NCI-H128 (cell line): ENCODE measurements around the gene NLK.
"Not testable (repeated sequence)": the region's sequence is repeated elsewhere in the genome, so short reads cannot be mapped to it uniquely, and the experiment has no call there.

Source experiments
- DNase-seq: peaks from one replicate; lab custom pipeline; 2025; ENCODE audit not compliant: unreplicated experiment; lab: John Stamatoyannopoulos, UW

The NLK gene

GRCh38 chr17:28071891-28072606 is 29.6 kb downstream of the NLK start:
- DNase-seq, result no peak

DNA sequence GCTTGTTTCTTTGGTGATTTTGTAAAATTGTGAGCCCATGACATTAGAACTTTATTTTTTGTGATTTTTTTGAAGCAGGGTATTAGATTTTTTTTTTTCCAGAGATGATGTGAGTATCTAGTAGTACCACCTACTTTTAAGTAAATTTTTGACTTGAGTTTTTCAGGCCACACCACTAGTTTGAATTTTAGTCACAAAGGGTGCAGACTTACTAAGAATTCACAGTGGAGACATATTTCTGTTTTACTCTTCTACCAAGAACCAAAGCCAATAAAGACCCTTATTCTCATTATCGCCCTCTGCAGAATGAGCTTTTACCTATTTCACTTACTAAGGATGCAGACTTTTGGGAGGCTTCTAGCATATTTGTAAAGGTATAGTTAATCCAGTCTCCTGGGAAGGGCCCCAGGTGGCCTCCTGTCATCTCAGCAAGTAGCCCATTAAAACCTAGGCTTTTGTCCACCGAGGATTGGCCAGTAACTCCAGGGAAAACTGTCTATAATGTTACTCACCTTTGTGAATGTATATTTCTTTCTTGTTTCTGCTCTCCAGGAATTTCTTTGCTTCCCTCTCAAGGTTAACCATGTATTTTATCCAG is 30.6 kb downstream of the NLK start:
- DNase-seq, result no peak

GRCh38 chr17:28074010-28074409 is 31.5 kb downstream of the NLK start:
- no peak for DNase-seq

- DNase-seq, result no peak
Observed at GRCh38 chr17:28076144-28076543, 33.7 kb downstream of the NLK start.

- not testable (repeated sequence) for DNase-seq
Observed at GRCh38 chr17:28077140-28077539, 34.7 kb downstream of the NLK start.

- no peak for DNase-seq
Observed at GRCh38 chr17:28078341-28079229, 36.1 kb downstream of the NLK start.

- DNase-seq, result no peak
Observed at GRCh38 chr17:28081467-28081866, 39.0 kb downstream of the NLK start.

GRCh38 chr17:28085766-28086165 is 43.3 kb downstream of the NLK start:
- no peak for DNase-seq

- DNase-seq, result no peak
Observed at GRCh38 chr17:28086519-28086918, 44.0 kb downstream of the NLK start.

GRCh38 chr17:28087743-28088142 is 45.3 kb downstream of the NLK start:
- DNase-seq, result no peak

DNA sequence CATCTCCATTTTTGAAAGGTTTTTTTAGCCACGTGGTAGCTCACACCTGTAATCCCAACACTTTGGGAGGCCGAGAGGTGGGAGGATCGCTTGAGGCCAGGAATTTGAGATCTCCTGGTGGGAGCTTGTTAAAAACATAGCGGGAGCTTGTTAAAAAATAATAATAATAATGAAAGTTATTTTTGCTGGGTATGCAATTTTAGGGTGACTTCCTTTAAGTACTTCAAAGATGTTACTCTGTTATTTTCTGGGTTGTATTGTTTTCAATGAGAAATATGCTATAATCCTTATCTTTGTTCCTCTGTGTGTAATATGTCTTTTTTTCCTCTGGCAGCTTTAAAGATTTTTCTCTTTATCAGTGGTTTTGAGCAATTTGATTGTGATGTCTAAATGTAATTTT is 48.1 kb downstream of the NLK start:
- no peak for DNase-seq

DNA sequence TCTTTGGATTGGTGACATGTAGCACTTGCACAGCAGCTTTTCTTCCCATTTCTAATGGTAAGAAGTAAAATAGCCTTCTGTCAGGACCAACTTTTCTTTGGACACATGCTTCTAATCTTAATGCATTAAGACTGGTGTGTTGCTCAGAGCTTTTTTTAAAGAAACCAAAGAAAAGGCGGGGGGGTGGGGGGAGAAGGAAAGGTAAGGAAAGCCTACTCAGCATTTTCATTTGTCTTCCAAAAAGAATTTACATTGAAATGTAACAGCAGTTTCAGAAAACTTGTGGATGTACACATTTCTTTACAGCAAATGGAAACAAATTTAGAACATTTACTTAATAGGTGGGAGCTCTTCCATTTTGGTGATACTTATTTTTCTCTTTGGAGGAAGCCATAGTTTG is 49.6 kb downstream of the NLK start:
- no peak for DNase-seq

DNA sequence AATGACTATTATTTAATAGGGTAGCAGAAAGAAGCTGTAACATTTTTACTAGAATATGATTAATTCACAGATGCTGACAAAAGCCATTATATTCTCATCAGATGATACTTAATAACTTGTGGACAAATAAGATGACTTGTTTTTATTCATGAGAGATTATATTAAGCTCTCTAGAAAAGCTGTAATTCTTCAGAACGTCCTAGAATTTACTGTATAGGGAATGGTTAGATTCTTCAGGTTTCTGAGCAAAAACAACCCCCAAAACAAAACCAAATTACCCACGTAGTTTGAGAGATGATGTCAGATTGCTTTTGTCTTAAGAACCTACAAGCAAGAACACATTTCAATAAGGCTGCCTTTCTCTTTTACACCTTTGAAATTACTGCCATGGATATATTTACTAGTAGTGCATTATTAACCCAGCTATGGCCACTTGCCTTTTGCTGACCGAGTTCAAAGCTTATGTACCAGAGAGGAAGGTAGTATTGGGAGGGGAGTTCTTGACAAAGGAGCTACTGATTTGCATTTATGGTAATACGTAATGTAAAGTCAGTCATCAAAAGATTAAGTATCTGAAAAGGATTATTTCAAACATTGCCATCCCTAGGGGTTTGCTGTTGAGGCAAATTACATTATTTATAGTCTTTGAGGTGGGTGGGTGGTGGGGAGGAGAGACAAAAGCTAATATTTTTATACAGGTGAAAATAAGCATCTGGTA is 51.7 kb downstream of the NLK start:
- DNase-seq, result no peak

DNA sequence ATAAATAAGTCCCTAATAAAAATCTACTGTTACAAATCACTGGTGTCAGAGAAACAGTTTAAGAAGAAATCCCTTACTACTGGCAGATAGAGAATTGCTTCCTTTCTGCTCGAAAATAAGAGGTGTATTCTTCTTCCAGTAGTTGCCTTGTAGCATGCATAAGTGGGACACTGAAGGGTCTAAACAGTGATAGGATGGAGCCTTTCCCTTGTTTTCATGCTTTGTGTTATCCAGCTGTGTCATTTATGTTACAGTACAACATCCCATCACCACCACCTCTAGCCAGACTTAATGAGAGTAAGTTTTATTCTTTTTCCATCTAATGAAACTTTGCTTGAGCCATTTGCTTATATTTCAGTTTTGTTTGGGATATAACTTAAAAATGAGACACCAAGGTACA is 54.3 kb downstream of the NLK start:
- no peak for DNase-seq

DNA sequence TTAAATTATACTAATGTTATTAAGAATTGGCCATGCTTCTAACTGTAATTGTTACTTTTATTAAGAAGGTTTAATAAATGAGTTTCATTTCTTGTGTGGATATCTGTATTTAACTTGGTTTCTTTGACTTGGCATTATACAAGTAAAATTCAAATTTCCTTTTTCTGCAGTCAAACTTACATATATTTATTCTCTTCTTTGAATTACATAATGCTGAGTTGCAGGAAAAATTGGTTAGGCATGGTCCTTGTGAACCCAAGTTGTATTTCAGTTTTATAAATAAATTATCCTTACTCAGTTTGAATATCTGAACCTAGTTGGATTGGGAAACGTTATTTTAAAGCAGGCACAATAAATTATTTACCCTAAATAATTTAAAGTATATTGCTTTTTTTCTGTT is 54.8 kb downstream of the NLK start:
- no peak for DNase-seq

DNA sequence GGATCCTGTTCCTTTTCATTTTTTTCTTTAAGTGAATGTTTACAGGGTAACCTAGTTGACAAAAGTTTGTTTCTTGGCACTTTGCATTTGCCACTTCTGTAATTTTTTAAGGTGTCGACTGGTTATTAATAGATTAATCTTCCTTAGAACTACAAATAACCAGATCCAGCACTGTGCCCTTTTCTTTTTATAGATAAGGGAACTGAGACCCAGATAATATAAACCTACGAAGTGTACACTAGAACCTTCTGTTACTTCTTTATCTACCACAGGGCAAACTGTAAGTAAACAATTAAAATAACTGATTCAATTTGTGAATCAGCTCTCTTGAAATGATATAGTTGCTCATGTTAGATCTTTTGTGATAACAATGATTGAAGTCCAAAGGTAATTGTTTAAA is 55.4 kb downstream of the NLK start:
- DNase-seq, result no peak

- not testable (repeated sequence) for DNase-seq
Observed at GRCh38 chr17:28098591-28098990, 56.1 kb downstream of the NLK start.

DNA sequence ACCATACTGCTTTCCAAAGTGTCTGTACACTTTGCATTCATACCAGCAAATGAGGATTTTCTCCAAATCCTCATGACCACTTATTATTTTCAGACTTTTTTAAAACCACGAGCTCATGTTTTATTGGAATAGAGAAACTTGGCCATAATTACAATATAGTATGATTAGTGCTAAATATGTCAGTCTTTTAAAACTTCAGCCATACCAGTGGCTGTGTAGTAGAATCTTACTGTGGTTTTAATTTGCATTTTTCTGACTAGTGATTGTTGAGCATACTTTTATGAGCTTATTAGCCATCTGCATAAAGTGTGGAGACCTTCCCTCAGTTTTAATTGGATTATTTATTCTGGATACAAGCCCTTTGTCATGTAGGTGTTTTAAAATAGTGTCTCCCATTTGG is 57.8 kb downstream of the NLK start:
- no peak for DNase-seq

GRCh38 chr17:28100936-28101335 is 58.5 kb downstream of the NLK start:
- no peak for DNase-seq

DNA sequence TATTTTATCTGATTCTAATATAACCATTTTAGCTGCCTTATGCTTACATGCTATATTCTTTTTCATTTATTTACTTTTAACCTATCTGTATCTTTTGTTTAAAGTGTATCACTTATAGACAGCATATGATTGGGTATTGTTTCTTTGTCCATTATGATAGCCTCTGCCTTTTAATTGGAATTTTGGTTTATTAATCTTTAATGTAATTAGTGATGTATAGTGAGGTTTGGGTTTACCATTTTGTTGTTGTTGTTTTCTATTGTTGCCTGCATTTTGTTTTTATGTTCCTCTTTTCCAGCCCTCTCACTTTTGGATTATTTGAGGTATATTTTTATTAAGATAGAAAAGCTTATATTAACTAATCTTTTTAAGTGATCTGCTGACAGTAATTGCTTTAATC is 59.4 kb downstream of the NLK start:
- DNase-seq, result no peak

- DNase-seq, result no peak
Observed at GRCh38 chr17:28105501-28105900, 63.0 kb downstream of the NLK start.
